ENCODE data around the gene PCBP3.
"Not testable (repeated sequence)": the region's sequence is repeated elsewhere in the genome, so short reads cannot be mapped to it uniquely, and the experiment has no call there.

PCBP3 gene

DNA sequence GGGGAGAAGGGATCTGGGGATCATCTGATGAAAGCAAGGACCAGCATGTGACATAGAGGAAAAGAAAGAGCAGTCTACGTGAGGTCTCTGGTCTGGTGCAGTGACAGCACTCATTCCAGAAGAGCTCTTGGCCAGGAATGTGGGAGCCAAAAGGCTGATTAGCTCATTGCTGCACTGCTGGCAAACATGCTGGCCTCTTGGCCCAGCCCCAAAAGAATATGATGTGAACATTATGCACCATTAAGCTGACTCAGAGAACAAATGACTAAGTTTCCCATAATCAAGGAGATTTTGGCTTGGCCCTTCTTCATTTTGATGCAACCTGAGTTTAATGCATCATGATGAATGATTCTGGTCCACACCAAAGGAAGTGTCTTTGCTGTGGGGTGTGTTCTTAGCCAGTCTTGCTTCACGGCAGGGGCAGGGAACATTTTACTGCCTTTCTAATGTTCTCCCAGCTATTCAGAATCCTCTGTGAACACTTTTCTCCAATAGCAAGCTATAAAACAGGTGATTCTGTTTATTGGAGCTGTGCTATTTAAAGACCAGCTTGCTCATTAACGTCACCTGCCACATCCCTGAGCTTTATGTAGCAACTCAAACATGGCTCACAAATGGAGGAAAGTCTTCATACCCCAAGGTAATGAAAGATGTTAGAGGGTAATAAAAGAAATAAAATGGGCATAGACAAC is 55.1 kb downstream of the PCBP3 start:
- no peak for DNase-seq

DNA sequence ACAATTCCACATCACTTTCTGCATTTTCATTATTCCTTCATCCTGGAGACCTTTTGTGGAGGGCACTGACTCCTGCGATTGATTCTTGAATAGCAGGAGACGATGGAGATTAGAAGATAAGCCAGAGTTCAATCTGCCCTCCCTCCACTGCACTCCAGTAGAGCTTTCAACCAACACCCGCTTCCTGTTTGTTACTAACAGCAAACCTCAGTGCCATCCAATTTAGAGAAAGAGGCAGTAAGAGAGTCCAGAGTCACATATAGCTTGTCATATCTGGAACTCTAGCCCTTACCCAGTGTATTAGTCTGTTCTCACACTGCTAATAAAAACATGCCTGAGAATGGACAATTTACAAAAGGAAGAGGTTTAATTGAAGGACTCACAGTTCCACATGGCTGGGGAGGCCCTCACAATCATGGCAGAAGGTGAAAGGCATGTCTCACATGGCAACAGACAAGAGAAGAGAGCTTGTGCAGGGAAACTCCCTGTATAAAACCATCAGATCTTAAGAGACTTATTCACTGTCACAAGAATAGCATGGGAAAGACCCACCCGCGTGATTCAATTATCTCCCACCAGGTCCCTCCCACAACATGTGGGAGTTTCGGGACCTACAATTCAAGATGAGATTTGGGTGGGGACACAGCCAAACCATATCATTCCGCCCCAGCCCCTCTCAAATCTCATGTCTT is 55.9 kb downstream of the PCBP3 start:
- no peak for DNase-seq

DNA sequence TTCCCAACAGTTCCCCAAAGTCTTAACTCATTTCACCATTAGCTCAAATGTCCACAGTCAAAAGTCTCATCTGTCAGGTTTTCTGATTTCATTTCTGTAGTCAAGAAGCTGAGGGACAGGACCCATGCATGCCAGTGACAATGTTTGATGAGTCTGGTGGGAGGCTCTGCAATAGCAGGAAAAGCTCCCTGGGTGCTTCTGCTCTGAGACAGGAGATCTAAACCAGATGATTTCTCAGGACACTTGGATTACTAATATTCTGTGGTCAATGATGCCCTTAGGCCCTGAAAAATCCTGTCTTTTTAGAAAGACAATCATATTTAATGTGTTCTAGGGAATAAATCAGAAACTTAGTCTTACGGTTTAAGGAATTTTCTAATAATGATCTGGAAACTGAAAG is 56.4 kb downstream of the PCBP3 start:
- DNase-seq, result no peak

DNA sequence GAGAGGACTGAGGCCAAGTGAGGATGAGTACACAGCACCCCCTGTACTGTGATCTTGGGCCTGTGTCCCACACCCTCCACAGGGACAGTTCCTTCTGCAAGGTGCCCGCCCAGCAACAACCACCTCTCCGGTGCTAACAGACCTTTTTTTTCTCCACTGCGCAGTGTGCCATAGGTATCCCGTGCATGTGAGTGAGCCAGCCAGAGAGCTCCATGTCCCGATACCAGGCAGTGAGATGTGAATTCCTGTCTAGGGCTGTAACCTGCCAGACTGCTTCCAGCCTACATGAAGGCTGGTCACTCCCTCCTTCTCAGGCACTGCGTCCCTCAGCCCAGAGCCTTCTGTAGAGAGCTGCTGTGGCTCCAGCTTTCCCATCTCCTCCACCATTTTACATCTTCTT is 56.9 kb downstream of the PCBP3 start:
- DNase-seq, result no peak

DNA sequence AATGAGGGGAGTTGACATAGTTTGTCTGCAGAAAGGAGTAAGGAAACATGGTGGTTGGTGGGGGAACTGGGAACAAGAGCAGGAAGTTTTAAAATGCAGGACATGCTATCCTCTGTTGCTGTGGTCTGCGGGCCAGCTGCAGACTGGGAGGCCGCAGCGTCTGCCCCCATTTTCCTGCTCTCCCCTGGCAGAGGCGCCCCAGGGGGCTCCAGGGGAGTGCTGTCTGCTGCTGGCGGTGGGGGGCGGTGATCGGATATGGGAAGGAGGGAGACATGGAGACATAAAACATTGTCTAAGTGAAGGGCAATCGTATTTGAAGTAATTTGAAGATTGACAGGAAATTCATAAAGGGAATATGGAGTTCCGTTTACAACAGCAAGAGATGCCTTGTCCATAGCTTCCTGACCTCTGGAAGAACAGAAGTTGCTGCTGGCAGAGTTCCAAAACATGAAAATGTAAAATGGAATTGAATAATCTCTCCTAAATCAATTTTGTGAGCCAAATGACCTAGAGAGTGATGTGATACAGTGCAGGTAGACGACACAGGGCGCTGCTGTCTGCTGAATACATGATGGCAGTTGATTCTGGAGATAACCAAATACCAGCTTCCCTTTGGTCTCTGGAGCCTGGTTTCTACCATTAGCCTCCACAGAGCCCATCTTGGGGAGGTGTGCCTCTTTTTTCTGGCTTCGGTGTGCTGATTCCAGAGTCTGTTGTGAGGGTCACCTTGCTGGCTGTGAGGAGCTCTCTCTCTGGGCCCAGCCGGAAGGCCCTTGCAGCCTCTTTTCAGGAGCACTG is 61.0 kb downstream of the PCBP3 start:
- peak in 1 of 2 experiments; percentile 57 for DNase-seq

DNA sequence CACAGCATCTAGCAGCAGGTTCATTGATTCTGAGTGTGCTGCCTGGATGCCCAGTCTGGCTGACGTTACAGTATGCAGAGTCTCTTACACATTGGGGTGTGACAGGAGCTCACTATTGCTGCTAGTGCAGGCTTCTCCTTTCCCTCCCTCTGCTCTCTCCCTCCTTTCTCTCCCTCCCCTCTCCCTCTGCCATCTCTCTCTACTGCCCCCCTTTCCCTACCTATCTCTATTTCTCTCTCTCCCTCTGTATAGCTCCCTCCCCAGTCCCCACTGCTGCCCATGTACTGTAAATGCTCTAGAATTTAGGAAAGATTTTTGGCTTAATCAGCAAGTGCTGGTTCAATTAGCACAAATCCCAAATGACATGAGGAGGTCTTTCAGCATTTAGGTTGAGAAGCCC is 62.8 kb downstream of the PCBP3 start:
- no peak for DNase-seq

DNA sequence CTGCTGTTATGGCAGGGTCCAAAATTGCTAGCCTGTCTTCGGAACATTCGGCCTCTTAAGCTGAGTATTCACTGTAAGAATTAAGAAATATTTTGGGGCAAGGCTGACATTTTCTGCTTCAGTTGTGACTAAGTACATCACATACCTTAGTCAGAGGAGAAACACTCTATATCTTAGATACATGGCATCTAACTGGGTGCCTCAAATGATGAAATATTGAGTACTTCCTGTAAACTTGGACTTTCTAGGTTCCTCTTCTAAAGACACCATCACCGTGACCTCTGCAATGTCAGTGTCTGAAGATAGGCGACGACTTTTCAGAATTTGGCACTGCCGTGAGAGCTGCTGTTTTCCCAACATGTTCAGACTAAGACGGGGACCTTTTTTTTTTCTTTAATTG is 65.6 kb downstream of the PCBP3 start:
- no peak for DNase-seq

DNA sequence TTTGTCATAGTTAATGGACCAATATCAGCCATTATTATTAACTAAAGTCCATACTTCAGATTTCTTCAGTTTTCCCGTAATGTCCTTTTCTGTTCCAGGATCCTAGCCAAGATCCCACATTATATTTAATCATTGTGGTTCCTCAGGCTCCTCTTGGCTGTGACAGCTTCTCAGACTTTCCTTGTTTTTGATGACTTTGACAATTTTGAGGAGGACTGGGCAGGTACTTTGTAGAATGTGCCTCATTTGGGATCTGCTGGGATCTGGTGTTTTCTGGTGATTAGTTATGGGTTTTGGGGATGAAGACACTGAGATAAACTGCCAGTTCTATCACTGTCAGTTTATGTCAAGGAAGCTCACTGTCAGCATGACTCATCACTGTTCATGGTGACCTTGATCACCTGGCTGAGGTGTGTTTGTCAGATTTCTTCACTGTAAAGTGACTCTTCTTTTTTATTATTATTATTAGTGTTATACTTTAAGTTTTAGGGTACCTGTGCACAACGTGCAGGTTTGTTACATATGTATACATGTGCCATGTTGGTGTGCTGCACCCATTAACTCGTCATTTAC is 66.3 kb downstream of the PCBP3 start:
- DNase-seq, result no peak

DNA sequence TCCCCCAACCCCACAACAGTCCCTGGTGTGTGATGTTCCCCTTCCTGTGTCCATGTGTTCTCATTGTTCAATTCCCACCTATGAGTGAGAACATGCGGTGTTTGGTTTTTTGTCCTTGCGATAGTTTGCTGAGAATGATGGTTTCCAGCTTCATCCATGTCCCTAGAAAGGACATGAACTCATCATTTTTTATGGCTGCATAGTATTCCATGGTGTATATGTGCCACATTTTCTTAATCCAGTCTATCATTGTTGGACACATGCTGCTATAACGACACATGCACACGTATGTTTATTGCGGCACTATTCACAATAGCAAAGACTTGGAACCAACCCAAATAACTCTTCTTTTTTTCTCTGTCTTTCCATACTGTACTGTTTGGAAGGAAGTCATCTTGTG is 66.8 kb downstream of the PCBP3 start:
- DNase-seq, result not testable (repeated sequence)

DNA sequence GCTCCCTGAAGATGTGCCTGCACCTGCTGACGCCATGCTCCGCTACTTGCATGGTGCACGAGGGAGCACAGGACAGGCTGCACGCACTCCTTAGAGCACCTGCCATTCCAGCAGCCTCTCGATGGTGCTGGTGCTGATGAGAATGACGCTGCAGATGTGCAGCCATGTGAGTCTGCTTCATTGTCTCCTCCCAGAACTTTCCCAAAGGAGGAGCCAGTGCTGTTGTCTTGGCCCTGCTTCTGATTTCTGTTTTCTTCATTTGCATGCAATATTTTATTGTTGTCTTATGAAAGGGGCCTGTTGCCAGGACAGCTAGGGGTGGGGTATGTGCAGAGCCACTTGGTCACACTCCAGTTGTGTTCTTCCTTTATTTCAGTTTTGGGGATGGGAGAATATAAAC is 70.1 kb downstream of the PCBP3 start:
- DNase-seq, result peak; percentile 24 to 35

DNA sequence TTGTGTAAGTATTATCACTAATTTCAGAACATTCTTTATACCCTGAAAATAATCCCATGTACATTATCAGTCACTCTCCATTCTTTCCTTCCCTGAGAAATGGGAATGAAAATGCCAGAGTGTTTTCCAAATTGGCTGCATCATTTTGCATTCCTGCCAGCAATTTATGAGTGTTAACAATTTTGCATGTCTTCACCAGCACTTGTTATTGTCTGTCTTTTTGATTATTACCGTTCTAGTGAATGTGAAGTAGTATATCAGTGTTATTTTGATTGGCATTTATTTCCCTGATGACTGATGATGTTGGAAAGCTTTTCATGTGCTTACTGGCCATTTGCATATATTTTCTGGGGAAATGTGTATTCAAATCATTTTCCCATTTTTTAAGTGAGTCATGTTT is 71.9 kb downstream of the PCBP3 start:
- no peak for DNase-seq

DNA sequence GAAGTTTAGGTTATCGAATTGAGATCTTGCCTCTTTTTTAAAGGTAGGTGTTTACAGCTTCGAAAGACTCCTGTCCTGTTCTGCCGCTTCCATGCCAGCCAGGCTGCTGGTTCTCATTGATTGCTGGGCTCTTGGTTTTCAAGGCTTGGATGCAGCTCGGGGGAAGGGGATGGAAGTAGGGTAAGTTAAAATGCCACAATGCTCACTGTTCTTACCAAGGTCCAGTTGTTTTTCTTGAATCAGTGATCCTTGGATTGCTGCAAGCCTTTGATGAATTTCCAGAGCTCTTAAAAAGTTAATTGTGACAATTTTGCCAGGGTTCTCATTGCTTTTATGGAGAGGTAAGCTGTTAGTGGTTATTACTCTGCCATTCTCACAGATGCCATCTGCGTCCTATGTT is 74.9 kb downstream of the PCBP3 start:
- no peak for DNase-seq

DNA sequence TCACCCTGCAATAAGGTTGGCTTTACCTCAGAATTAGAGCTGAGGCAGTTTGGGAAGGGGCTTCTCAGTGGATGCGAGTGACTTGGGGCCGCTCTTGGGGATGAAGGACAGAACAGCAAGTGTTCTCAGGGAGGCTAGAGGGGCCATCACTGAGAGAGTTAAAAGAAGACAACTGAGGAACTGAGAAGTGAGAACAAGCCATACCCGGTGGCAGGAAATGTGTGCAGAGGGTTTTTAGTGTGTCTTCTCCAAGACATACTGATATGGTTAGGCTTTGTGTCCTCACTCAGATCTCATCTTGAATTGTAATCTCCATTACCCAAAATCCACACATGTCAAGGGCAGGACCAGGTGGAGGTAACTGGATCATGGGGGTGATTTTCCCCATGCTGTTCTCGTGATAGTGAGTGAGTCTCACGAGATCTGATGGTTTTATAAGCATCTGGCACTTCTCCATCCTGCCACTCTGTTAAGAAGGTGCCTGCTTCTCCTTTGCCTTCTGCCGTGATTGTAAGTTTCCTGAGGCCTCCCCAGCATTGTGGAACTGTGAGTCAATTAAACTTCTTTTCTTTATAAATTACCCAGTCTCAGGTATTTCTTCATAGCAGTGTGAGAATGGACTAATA is 75.8 kb downstream of the PCBP3 start:
- no peak for DNase-seq

DNA sequence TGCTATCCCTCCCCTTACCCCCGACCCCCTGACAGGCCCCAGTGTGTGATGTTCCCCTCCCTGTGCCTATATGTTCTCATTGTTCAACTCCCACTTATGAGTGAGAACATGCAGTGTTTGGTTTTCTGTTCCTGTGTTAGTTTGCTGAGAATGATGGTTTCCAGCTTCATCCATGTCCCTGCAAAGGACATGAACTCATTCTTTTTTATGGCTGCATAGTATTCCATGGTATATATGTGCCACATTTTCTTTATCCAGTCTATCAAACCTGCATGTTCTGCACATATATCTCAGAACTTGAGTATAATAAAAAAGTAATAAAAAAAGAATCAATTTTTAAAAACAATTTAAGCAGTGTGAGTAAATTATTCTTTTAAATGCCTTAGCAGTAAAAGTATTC is 76.7 kb downstream of the PCBP3 start:
- DNase-seq, result not testable (repeated sequence)

DNA sequence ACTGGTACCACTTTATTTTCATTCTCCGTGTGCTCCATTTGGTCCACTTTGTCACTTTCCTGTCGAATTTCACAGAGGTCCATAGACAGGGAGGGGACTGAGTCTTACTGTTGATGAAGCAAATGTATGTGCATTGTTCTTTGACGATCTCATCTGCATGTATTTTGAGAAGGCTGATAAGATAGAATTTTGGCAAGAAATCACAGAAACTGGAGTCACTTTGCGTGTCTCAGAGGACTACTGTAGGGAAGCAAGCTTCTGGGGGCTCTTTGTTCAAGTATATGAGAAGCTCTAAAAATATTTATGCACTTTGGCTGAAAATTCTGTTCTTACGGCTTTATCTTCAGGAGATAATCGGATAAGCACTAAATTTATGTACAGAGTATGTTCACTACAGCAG is 78.1 kb downstream of the PCBP3 start:
- no peak for DNase-seq

DNA sequence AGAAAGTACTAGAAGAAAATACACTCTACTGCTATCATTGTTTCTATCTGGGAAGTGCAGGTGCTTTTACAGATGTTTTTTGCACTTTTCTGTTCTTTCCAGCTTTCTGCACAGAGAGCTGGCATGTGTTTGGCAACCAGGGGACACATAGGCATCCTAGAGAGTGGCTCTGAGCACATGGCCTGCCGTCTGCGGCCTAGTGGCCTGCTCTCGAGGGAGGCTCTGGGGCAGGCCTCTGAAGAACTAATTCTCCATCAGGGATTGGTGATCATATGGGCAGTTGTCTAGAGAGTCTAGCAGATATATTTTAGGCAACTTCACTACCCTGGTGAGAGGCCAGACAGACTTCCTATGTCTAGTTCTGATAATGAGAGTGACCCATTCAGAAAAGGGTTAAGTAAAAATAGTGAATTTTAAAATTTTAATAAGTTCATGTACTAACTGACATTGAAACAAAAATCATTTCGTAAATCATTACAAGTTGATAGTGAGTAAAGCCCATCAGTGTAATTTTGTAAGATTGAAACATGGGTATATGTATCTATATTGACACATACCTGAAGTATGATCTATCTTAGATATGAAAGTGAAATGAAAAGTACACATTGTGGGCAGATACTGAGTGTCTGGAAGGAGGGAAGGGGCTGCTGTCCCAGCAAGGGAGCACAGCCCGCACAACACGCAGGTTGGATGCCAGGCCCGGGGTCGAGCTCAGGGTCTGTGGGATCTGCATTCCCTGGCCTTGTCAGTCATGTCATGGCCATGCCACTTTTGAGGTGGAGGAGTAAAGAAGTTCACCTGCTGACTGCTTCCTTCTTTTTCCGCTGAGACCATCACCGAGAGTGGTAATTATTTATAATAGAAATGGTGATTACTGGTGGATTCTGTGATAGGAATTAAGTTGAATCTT is 79.8 kb downstream of the PCBP3 start:
- DNase-seq, result no peak

DNA sequence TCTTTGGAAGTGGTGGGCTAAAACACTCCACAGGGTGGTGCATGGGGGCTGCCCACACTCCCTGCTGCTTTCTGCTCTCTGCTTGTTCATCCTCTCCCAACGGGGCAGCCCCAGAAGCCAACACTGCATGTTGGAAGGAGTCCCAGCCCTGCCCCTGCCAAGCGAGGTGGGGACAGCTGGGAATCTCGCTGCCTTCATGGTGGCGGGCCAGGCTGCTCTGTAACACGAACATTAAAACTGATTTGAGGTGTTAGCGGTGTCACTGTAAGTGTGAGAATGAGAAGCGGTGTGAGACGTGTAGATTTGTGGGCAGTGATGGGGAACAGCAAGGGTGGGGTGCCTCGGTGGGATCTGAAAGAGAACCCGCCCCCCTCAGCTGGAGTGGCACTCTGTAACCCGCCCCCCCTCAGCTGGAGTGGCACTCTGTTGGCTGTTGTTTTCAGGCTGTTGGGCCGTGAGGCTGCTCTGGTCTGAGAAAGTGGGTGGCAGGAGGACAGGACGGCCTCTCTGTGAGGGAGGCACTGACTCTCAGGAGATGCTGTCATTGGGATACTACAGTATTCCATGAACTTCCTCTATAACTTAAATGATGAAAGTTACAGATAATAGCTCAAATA is 80.9 kb downstream of the PCBP3 start:
- DNase-seq, result no peak

DNA sequence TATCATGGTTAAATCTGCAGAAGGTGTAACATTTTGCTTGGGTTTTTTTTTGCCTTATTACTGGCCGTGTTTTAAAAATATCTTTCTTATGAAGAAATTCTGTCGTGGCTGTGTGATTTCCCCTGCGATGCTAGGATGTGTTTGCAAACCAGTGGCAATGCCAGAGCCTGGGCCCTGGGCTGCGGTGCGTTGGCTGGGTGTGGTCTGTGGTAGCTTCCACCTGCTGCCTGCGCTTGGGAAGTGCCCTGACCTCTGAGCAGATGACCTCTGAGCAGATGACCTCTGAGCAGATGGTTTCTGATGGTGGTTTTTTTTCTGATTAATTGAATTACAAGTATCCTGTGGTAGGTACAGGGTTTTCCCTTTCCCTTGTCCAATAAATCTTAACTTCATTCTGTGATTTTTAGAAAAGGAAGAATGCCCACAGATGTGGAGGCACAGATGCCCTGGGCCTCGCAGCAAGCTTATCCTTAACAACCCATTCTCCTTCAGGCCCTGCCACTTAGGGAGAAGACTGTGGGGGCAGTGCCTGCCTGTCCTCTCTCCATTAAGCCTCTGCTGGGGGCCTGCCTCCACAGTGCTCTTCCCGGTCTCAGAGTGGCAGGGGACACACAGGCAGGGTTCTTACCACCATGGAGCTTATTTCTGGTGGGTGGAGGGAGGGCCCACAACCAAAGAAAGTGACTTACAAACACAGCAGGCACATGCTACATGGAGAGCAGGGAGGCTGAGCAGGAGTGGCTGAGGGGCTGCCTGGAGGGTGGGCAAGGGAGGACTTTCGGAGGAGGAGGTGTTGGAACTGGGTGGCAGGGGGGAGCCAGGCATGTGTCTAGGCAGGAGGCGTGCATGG is 81.7 kb downstream of the PCBP3 start:
- no peak for DNase-seq

DNA sequence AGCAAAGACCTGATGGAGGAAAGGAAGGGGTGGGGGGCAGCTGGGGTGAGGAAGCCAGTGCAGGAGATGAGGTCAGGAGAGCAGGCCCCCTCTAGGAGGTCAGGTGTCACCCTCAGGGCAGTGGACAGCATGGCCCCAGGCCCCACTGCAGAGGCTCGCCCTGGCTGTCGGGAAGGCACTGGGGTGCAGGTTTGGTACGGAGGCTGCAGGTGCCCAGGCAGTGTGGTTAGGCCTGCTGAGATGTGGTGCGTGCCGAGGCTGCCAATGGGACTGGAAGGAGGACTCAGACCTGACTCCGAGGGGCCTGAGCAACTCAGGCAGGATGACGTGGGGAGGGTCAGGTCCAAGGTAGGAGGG is 82.3 kb downstream of the PCBP3 start:
- DNase-seq, result no peak

DNA sequence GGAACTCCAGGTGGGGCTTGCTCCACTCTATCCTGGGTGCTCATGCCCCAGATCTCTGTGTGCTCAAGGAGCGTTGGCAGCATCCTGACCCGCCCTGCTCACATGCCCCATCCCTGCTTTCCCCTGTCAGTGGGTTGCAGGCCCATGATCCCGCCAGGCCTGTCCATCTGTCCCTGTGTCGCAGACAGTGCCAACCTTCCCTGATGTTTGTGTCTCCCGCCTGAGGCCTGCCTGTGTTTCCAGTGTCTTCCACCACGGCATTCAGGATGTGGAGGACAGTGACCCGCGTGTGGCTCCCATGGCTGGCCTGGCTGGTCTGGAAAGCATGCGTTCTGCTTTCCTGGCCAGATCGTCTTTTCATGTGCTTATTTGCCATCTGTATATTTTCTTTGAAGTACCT is 82.9 kb downstream of the PCBP3 start:
- no peak for DNase-seq

DNA sequence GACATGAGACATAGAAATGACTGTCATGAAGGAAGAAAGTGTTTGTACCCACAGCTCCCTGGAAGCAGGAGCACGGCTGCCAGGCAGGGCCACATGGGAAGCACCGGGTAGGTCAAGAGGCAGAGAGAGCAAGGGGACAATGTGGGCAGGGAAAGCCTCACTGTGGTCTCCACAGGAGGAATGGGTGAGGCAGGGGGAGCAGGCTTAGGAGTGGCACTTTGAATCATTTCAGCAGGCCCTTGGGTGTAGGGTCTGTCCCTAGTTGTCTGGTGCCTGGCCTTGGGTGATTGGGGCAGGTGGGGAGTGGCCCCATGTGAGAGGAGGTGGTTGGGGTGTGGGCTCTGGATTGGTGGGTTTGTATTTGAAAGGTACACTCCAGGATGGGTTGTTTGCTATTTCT is 83.9 kb downstream of the PCBP3 start:
- no peak for DNase-seq

Data from NCI-H526 (cell line).